HG02642 (cell line): ENCODE data around the gene CTBP1.

ENCODE experiments used
- ATAC-seq: cut with Tn5 transposase; IDR thresholded peaks from one replicate; pipeline ENCODE4 v1.9.1; 2021; ENCODE audit warnings: mild to moderate bottlenecking; ENCODE audit not compliant: unreplicated experiment, poor library complexity

CTBP1 gene

DNA sequence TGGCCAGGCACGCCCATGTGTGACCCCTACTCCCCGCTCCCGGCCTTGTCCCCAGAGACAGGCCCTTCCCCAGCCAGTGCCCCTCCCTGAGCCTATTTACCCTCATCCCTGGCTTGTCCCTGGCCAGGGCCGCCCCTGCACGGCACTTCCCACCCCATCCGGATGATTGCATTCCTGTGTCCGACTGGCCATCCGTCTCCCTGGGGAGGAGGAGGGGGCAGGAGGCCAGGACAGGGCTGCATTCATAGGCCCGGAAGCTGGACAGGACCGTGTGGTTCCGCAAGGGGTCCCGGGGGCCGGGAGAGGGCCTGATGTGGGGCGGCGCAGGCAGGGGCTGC, 22.8 kb downstream of the CTBP1 start:
- no peak for ATAC-seq

DNA sequence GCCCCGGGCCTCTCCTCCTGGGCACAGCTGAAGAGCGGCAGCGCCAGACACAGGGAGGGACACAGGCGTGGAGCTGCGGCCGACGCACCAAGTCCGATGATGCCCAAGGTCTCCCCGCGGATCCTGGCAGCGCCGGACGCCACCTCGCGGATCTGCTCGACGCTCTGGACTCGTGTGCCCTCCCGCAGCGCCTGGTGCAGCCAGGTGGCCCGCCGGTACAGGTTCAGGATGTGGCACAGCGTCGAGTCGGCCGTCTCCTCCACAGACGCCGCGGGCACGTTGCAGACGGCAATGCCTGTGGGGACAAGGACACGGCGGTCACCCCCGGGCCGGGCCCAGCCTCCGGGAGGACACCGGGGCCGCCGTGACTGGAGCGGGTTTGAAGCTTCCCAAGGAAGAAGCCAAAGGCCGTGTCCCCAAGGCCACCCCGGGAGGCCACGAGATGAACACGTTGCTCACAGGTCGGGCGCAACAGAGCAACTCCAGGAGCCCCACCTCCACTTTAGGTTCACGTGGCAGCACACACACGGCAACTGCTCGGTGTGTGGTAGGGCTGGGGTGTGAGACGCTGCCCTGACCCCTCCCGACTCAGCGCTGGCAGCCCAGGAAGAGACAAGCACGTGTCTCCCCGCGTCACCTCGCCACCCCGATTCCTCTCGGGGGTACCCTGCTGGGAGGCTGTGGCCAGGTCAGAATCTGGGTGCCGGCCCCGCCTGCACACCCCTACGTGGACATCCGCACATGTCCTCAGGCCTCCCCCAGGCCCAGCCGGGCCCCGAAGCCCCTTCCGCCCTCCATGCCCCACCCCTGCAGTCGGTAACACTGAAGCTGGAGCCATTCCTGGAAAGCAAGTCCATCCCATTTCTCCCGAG, 23.4 kb downstream of the CTBP1 start:
- ATAC-seq: no peak

- no peak for ATAC-seq
These were observed 24.8 kb downstream of the CTBP1 start for GRCh38 chr4:1223841-1224809.

GRCh38 chr4:1222938-1223690, 25.8 kb downstream of the CTBP1 start:
- no peak for ATAC-seq

DNA sequence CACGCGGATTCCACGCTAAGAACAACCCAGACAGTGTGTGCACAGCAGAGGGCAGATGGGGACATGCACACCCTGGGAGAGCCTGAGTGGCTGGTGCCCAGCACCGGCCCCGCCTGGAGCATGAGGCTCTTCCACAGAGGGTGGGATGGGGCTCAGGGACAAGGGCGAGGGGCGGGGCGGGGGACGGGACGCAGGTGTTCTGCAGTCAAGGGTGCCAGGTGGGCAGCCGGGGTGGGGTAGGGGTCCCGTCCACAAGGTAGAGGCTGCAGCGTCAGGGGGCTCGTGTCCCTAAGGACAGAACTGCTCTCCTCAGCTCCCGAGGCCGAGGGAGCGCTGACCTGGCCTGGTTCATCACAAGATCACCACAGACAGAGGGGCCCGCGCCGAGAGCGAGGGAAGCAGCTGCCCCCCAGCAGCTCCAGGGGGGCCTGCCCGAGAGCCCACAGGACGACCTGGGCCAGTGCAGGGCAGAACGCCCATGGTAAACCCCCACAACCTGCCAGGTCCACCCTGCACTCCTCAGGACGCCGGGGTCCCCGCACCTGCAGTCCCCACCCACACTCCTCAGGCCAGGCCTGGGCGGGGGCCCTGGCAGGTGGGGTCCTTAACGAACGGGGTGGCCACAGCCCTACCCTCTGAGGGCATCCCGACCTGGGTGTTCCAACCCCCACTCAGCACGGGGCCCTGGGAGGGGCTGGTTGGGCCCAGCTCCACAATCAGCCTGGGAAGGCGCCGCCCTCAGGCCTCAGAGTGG, 26.7 kb downstream of the CTBP1 start:
- ATAC-seq: no peak

- ATAC-seq: no peak
These were observed 27.6 kb downstream of the CTBP1 start for GRCh38 chr4:1221155-1221870.

- no peak for ATAC-seq
These were observed 28.4 kb downstream of the CTBP1 start for GRCh38 chr4:1220566-1220965.

GRCh38 chr4:1219566-1219950, 29.4 kb downstream of the CTBP1 start:
- no peak for ATAC-seq

DNA sequence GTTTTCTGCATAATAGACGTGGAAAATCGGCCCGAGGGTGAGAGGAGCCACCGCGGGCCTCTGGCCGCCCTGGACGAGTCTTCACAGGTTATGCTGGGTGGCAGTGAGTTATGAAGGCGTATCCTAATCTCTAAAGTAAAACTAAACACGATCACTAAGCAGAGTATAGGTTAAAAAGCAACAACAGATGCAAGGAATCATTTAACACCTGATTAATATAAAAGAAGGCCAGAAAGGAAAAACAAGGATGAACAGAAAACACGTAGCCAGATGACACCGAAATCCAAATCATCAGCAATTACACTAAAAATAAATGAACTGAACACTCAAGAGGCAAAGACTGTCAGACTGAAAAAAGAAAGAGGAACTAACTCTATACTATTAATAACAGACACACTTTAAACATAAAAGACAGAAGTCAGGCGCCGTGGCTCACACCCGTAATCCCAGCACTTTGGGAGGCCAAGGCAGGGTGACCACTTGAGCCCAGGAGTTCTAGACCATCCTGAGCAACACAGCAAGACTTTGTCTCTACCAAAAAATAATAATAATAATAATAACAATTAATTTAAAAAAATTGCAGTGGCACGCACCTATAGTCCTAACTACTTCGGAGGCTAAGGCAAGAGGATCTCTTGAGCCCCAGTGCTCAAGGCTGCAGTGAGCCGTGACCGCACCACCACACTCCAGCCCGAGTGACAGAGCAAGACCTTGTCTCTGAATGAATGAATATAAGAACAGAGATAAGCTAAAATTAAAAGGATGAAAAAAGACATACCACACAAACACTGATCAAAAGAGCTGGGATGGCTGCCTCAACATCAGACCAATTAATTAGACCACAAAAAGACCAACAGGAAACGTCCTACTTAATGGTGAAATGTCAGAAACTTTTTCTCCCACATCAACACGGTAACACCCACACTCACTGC, 30.0 kb downstream of the CTBP1 start:
- ATAC-seq: peak; percentile 64

- no peak for ATAC-seq
These were observed 31.6 kb downstream of the CTBP1 start for GRCh38 chr4:1217366-1217765.

GRCh38 chr4:1216869-1217294, 32.0 kb downstream of the CTBP1 start:
- no peak for ATAC-seq

GRCh38 chr4:1216076-1216614, 32.8 kb downstream of the CTBP1 start:
- no peak for ATAC-seq

- ATAC-seq: peak; percentile 49
These were observed 33.5 kb downstream of the CTBP1 start for GRCh38 chr4:1215141-1216075.

DNA sequence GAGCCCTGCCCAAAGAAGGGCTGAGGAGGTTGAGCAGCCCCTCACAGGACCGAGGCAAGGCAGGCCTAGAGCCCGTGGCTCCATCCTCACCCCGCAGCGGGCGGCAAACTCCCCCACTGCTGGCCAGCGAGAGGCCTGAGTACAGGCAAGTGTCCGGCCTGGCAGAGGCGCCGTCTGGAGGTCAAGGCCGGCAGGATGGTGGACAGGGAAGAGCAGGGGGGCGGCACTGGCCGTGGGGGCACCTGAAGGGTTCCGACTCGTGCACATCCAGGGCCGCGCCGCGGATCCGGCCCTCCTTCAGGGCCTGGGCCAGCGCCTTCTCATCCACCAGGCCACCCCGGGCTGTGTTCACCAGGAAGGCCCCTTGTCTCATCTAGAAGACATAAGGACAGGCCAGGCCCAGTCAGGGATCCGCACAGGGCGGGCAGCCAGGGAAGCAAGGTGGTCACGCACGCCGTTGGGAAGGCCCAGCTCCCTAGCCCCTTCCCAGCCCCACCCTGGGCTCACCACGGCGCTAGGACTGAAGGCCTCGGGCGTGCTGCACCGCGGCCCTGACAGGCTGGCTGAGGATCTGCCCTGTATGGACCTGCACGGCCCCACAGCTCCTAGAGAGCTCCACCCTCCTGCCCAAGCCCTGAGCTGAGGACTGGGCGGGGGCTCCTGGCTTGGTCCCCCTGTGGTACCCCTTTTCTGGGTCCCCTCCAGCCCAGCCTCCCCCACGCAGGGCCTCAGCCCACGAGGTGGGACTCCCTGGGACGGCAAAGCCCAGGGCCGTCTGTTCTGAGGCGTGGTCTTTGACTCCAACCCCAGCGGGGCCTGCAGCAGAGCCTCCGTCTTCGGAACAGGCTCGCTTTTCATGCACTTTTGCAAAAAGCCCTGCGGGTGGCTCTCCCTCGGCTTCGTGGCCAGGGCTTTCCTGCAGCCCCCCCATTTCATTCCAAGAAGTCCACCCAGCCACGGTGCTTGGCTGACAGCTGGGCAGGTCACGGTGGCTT, 34.5 kb downstream of the CTBP1 start:
- ATAC-seq: no peak

GRCh38 chr4:1213336-1213995, 35.5 kb downstream of the CTBP1 start:
- no peak for ATAC-seq
